Middle frontal gyrus (tissue), 1 donor: ENCODE measurements around the gene TNNC1.

Experiments
- DNase-seq: peaks from one replicate; pipeline ENCODE4 v3.0.0-alpha.2; 2015; ENCODE audit warnings: low spot score; ENCODE audit errors: extremely low spot score

TNNC1 gene

DNA sequence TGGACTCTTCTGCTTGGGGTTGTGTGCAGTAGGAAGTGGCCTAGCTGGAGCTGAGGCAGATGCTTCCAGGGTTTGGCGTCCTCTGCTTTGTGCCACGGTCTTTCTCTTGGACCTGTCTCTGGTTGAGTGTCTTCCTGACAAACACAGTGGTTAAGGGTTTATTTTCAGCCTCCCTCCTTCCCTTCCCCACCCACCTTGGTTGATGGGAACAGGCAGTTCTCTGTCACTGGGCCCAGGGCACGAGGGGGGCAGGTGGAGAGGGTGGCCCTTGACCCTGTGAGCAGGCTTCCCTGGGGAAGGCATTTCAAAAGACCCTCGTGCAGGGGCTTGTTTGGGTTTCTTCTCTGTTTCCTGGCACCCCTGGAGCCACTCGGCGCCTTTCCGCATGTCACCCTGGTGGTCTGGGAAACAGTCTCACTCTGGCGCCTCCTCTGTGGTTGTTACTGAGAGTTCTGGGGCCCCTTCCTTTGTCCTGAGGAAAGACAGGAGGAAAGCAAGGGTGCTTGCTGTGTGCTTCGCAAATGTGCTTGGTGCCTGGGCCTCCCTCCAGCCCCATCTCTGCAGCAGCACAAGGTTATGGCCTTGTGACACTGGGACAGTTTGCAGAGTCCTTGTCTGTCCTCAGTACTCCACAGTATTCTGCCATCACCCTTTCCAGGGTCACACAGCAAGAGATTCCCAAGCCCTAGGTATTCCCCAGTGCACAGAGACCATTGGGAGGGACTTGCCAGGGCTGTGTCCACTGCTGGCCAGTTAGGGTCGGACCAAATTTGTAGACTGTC lies 31.0 kb upstream of the TNNC1 start:
- no peak for DNase-seq

DNA sequence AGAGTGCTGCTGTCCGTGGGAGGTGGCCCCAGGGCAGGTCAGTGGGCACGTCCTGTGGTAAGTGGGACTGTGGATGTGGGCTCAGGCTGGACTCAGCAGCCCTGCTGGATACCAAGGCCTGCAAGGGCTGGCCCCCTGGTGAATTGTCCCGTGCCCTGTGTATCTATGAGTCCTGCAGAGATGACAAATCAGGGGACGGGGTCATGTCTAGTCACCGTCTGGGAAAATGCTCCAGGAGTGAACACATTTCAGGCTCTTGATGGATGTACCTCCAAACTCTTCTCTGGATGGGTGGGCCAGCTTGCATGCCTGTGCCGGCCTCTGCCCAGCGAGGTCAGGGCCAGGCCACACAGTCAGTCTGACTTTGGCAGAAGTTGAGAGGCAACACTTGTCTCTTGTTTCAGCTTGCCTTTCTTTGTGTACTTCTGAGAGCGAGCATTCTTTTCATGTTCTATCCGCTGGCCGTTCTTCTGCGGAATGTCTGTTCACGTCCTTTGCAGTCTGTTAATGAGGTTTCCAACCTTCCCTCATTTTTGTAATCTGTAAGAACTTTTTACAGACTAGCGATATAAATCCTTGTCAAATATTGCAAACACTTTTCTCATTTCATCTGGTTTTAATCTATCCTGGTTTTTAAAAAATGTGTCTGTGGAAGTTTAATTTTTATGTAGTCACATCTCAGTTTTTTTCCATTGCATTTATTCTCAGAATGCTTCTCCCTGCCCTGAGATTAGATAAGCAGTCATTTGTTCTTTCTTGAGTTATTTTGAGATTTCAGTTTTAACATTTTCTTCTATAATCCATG lies 29.9 kb upstream of the TNNC1 start:
- no peak for DNase-seq

DNA sequence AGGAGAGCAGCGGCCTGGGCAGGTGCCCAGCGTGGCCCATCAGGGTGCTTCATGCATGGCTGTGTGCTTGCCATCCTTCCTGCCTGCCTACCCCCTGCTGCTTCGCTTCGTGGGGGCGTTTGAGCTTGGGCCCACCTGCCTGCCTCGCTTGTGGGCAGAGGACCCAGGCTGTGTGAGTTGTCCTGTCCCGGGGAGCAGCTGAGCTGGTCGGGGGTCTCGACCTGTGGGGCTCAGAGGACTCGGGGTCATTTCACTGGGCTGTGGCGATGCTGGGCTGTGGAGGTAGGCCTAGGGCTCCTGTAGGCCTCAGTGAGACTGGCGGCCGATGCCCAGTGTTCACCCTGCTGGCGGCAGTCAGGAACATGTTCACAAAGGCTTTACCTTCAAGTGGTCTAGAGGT lies 29.2 kb upstream of the TNNC1 start:
- no peak for DNase-seq

DNA sequence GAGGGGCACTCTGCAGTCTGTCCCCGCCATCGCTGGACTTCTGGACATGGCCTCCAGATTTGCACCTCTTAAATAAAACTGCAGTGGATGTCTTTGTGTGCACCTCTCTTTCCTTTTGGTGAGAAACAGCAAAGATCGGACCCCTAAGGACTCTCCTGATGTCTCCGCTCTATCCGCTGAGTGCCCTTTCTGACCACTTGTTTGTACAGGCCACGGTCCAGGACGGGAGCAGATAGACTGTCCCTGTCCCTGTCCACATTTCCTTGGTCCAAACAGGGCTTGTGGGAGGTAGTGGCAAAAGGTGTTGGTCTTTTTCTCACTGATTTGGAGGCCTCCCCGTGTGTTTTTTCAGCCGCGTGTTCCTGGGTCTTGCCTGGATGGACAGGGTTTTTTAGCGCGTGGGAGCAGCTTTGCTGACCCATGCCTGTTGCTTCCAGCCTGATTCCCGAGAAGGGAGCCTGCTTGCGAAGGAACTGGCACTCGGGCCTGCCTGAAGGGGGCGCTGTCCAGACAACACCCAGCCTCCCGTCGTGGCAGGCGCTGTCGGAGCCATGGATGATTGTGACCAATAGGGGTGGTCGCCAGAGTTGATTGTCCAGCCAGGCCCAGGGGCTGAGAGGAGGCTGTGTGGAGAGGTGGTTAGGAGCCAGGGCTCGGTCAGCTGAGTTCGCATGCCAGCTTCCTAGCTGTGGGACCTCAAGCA lies 28.1 kb upstream of the TNNC1 start:
- no peak for DNase-seq

DNA sequence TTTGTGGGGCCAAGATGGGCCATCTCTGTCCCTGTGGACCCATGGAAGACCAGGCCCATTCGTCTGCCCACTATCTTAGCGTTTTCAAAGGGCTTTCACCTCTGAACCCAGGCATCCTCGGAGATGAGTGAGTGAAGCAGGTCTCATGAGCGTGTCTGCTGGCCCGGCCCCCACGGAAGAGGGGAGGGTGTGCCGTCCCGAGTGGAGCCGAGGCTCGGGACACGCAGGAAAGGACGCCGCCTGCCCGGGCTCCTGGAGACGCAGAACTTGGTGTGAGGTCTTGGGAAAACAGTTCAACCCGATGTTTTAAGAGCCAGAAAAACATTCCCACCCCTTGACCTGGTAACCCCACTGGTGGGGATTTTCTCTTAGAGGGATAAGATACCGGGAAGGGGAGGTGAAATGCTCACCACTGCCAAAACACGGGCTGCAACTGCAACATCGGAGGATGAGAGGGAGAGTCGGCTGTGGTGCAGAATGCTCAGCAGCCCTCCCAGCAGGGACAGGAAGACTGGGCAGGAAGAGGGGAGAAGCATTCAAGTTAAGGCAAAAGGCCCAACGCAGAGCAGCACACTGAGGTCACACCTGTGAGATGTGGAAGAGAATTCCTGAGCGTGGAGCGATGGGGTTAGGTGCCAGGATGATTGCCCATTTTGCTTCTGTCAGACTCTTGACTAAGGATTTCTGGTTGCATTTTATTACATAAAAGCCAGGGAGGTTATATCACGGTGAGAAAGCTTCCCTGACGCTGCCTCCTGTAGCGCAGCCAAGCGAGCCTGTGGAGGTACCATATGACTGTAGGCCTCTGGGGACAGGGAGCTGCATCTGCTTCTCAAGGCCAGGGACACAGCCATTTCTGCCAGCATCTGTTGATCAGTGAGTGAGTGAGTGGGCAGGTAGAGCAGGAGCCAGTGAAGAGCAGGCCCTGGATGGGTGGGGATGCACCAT lies 27.2 kb upstream of the TNNC1 start:
- DNase-seq: no peak

DNA sequence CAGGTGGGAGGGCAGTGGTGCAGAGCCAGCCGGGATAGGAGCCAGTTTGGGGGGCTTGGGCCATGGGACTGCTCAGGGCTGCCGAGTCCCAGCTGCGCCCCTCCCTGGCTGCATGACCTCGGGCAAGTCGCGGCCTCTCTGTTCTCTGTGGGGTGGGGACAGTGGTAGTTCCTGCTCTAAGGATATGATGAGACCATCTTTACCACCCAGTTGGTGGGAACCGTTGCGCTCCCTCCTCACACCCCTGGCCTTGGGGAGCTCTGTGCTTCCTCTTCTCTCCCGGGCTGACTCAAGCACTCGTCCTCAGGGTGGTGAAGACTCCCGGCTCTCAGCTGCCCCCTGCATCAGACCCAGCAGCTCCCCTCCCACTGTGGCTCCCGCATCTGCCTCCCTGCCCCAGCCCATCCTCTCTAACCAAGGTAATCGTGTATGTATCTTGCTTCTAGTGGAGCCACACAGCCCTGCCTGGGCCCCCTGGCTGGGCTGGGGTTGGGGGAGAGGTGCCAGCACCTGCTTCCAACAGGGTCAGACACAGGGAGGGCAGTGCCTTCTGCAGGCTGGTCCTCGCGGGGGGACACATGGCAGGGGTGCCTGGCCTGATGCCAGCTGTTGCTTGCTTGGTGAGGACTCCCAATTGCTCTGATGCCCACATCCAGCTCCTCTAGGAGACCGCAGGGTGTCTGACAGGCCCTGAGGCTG lies 26.2 kb upstream of the TNNC1 start:
- no peak for DNase-seq

DNA sequence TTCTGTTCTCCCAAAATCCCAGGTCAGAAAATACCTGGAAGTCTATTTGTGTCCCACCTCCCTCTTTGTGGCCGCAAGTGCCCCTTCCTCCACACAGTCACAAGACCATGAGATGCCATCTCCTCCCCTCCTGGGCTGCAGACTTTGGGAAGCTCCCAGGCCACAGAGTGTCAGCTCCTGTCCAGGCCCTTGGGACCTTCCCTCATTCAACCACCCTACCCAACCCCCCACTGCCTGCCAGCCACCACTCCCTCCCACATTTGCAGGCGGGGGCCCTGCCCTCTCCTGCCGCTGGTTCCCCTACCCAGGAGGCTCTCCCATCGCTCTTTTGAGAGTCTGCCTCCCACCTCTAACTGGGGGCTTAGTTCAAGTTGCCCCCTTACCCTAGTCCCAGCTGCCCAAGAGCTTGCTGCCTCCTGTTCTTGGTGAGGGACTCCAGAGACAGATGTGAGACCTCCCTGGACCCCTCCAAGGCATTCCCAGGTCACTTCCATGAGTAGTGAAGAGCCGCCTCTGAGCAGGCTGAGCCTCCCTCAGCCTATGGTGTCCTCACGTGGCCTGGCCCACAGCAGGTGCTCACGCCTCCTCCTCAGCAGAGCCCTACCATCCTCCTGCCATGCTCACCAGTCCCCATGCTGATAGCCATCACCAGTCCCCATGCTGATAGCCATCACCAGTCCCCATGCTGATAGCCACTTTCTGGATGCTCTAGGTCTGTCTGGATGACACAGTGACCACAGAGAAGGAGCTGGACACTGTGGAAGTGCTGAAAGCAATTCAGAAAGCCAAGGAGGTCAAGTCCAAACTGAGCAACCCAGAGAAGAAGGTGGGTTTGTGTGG lies 25.4 kb upstream of the TNNC1 start:
- no peak for DNase-seq

DNA sequence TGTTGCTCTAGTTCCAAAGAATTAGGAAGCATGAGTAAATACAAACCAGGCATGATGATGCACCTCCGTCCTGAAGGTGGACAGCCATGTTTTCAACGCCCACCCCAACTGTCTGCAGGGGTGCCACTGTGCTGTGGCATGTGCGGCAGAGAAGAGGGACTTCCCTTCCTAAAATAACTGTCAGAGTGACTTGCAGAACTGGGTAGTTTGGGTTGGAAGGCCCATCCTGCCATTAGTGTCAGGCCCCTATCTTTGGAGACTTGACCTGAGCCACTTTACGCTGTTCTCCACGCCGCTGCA lies 23.9 kb upstream of the TNNC1 start:
- no peak for DNase-seq

DNA sequence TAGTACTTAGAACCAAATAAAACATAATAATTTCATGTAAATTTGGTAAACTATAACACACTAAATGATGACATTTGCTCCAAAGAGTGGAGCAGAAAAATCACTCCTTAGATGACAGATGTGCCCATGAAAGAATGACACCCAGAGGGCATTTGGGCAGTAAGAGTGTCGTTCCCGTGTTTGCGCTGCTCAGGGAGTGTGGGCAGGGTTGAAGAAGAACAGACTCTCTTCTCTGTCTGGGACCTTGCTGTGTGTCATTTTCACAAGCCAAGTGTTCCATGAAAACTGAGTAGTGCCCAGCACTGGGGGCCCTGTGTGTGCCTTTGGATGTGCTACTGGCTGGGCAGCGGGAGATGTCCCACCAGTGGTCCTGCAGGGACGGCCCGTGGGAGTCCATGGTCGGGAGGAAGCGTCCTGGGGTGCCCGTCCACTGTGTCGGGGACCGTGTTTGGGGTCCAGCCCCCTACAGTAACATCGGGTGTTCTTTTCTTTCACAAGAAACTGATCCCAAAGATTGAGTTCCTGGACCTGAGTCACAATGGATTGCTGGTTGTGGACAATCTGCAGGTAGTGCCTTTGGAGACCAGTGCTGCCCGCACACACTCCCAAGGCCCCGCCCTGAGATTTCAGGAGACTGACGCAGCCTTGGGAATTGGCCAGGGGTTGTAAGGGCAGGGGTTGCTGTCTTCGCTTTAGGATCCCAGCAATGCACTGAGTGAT lies 23.4 kb upstream of the TNNC1 start:
- no peak for DNase-seq

DNA sequence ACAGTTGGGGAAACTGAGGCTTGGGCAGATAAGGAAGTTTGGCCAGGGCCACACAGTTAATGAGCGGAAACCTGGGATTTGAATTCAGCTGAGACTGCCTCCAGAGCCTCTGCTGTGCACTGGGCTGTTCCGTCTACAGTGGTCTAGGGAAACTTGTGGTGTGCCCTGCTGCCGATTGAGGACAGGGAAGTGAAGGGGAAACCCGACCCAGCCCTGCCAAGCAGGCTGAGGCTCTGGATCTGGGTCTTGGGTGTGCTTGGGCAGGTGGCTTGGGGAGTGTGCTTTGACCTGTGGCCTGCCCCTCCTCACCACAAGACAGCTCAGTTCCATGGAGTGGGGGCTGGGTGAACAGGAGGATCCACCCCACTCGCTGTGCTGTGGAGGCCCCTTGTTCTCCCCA lies 19.2 kb upstream of the TNNC1 start:
- DNase-seq: no peak

DNA sequence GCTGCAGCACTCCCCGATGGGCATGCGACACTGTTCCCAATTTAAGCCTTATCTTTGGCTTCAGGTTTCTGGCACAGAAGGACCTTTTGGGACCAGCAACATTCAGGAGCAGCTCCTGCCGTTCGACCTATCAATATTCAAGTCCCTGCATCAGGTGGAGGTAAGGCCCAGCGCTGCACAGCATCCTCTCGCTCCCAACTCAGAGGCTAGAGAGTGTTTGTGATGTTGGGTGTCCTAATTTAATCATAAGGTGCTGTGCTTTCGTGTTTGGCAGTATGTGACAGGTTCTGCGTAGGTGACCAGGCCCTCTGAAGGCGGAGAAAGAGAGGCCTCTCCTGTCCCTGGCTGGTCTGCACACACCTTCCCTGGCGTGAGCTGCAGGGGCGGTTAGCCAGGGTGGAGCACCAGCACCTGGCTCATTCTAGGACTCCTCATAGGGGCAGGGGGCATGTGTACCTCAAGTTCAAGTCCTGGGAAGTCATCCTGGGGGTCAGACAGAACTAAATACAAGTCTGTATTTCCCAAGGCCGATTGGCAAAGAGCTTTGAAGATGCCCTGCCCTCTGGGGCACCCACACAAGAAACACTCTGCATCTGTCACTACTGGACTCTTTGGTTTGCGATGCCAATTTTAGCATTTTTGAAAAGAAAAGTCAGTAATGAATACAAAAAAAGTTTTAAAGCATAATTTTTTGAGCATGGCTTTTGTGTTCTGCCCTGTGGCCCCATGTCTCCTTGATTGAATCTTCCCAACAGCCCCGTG lies 18.6 kb upstream of the TNNC1 start:
- DNase-seq: no peak

DNA sequence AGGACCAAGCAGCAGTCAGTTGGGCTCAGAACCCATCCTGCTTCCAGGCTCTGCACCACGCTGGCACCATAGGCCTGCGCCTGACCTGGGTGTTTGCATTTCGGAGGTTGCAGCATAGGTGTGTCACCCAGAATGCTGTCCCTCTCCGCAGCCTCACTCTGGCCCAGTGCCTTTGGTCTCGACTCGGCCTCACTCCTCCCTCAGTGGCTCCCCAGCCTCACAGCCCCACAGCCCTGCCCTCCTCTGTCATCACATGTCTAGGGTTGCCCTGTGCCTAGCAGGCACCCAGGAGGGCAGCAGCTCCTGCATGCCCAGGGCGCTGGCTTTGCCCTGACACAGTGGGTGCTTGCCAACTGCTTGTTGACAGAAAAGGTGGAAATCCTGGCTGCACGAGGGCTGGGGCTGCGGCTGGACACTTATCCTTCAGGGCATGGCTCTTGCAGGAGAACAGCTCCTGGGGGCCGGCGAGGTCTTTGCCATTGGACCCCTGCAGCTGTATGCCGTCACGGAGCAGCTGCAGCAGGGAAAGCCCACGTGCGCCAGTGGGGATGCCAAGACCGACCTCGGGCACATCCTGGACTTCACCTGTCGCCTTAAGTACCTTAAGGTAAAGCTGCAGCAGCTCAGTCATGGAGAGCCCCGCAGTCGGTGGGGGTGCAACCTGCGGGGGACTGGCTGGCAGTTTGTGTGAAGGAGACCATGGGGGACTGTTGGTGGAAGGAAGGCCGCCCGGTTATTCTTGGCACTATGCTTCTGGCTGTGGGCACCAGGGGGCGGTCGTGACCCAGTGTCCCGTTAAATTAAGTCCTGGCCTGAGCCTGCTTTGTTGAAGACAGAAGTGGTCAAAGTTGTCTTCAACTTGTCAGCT lies 17.8 kb upstream of the TNNC1 start:
- DNase-seq: no peak

DNA sequence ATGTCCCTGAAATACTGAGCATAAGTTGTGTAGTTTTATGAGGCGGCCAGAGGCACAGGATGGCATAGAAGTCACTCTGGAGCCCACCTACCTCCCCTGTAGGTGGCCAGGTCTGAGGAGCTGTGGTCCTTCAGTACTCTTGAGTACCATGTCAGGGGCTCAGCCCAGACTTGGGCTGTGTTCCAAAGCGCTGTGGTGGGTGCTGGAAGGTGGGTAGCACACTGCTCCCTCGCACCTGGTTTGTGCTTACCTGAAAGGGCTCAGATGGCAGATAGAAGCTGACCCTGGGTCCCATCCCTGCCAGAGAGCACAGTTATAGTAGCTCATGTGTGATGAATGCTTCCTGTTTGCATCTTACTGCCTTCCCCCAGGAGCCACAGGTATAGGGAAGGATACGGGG lies 17.1 kb upstream of the TNNC1 start:
- DNase-seq: no peak

DNA sequence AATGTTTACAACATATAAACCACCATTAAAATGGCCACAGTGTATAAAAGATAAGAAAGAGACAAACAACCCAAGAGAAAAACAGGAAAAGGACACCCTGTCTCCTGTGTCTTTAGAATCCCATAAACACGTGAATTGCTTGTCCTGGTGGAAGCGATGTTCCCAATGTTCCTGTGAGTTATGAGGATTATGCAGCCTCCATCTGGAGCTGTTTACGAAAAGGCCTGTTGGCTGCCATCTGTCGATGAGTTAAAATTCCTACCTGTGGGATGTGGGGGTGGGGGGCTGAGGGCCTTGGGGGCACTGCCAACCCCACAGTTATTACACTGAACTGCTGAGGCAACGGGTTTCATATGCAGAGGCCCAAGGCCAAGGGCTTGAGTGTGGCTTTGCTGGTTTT lies 15.2 kb upstream of the TNNC1 start:
- no peak for DNase-seq

DNA sequence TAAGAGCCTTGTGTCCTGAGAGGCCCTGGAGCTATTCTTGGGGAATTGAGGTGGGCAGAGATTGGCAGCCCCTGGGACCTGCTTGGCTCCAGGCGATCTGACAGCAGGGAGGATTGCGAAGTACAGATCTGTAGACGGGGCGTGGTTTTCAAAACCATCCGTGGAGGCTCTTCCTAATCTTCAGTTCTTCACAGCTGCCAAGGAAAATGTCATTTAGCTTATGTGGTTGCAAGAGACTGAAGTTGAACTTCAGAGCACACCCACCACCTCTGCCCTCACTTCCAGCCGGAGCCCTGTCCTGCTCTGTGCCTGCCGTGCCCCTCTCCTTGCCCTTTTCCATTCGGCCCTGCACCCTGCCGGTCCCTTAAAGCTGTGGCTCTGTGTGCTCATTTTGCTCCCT lies 14.5 kb upstream of the TNNC1 start:
- DNase-seq: no peak

DNA sequence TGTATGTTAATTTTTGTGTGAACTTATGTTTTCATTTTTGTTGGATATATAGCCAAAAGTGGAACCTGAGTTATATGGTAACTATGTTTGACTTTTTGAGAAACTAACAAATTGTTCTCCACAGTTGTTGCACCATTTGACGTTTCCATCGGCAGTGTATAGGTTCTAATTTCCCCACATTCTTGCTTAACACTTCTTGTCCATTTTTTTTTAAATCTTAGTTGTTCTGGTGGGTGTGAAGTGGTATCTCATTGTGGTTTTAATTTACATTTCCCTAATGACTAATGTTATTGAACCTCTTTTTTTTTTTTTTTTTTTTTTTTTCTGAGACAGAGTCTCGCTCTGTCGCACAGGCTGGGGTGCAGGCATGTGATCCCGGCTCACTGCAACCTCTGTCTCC lies 9.6 kb upstream of the TNNC1 start:
- no peak for DNase-seq

DNA sequence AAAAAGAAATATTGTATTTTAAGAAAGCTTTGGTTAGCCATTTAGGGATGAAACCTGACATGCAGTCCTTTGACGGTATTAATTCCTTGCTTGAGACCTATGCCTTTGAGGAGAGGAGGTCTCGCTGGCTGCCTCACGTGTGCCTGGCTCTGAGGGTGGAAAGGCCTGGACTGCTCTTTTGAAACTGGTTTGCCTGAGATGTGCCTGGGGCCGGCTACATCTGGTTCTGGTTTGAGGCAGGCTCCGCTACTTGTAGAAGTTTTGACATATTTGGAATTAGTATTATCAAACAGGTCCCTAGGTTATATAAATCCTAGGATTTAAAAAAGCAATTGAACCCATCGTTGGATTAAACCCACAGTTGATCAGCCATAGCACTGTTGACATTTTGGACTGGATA lies 8.0 kb upstream of the TNNC1 start:
- DNase-seq: no peak
